ENCODE measurements around the gene C9orf152. TPM values are rescaled to one million over a fixed set of nuclear protein-coding genes. Genes with fewer than 3 reads are reported as not detected.
"Not testable (repeated sequence)": the region's sequence is repeated elsewhere in the genome, so short reads cannot be mapped to it uniquely, and the experiment has no call there.

Gene C9orf152
- not detected for total RNA-seq
- polyA plus RNA-seq, result not detected
- 0 reads per million in 6 experiments for total RNA-seq

GRCh38 chr9:110208031-110208430 is at the start of gene C9orf152:
Gene C9orf152, minus strand, starts transcription at chr9:110208159. Its CDS starts 580 bp downstream, at chr9:110207579.
- peaks cover 0 to 5% (median 0%) of the 10 kb centered on the region in 9 donors for H3K9me3 Mint-ChIP-seq
- no peak within 1 kb of the TSS for H3K4me3 Mint-ChIP-seq
- no peak within 1 kb of the TSS for H3K27ac Mint-ChIP-seq
- peaks cover 2 to 16% (median 9%) of the 10 kb centered on the region in 5 donors for H3K27me3 Mint-ChIP-seq
- peaks cover 0 to 1% (median 0%) of the 10 kb centered on the region in 4 donors for H3K4me1 Mint-ChIP-seq
- no peak for DNase-seq
- H3K36me3 Mint-ChIP-seq, result peaks cover 0 to 13% (median 3%) of the 10 kb centered on the region in 3 donors
- POLR2A ChIA-PET, result no interaction called here
- no peak for ATAC-seq

GRCh38 chr9:110257097-110257841 is 49.3 kb upstream of the C9orf152 start:
- H3K4me1 Mint-ChIP-seq, result peaks cover 20 to 35% (median 31%) of the 10 kb centered on the region in 4 donors
- peaks cover 0 to 3% (median 0%) of the 10 kb centered on the region in 5 donors for H3K27me3 Mint-ChIP-seq
- DNase-seq (peak in 1 of 10 donors; percentile 2), ATAC-seq (no peak)
- H3K4me3 Mint-ChIP-seq, result peak overlapping the region; percentile 84 to 99 (median 94)
- H3K9me3 Mint-ChIP-seq, result no peaks in the 10 kb centered on the region
- POLR2A ChIA-PET, result no interaction called here
- H3K36me3 Mint-ChIP-seq, result no peaks in the 10 kb centered on the region
- peak overlapping the region; percentile 66 to 94 (median 90) for H3K27ac Mint-ChIP-seq

DNA sequence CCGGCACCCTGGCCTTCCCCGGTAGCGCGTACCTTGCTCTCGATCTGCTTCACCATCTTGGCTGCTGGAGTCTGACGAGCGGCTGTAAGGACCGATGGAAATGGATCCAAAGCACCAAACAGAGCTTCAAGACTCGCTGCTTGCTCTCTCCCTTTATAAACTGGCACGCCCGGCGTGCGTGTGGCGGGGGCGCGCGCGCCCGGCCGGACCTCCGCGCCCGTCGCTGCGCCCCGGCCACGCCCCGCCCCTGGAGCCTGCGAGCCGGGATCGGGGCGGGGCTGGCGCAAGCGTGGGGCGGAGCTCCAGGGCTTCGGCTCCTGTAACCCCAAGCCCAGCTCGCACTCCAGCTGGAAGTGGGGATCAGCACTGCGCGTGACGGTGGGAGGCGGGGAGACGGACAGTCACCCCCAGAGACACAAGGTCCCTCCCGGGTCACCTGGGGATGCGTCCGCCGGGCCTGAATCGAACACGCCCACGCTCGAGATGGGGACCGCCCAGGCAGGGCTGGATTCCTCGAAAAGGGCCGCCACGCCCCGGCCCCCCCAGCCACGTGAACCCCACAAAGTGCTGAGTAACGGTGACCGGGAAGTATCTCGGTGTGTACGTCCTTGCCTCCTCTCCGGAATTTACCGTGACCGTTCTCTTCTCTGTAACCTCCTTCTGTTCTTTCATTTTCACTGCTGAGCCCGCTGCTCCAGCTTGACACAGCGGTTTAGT is 48.6 kb upstream of the C9orf152 start, which contains the start of gene TXN:
Gene TXN, minus strand, starts transcription at position 128 of the 717 bp plus-strand sequence. Its CDS starts 72 bp downstream, at position 56.
- DNase-seq, result peak; percentile 48 to 82 (median 68)
- peaks cover 20 to 35% (median 32%) of the 10 kb centered on the region in 4 donors for H3K4me1 Mint-ChIP-seq
- no peaks in the 10 kb centered on the region for H3K9me3 Mint-ChIP-seq
- H3K36me3 Mint-ChIP-seq, result no peaks in the 10 kb centered on the region
- POLR2A ChIA-PET, result no interaction called here
- peak within 1 kb of the TSS; percentile 86 to 97 (median 93) for H3K27ac Mint-ChIP-seq
- ATAC-seq, result peak; percentile 72 to 82
- peaks cover 0 to 3% (median 0%) of the 10 kb centered on the region in 5 donors for H3K27me3 Mint-ChIP-seq
- H3K4me3 Mint-ChIP-seq, result peak within 1 kb of the TSS; percentile 84 to 99 (median 96)

DNA sequence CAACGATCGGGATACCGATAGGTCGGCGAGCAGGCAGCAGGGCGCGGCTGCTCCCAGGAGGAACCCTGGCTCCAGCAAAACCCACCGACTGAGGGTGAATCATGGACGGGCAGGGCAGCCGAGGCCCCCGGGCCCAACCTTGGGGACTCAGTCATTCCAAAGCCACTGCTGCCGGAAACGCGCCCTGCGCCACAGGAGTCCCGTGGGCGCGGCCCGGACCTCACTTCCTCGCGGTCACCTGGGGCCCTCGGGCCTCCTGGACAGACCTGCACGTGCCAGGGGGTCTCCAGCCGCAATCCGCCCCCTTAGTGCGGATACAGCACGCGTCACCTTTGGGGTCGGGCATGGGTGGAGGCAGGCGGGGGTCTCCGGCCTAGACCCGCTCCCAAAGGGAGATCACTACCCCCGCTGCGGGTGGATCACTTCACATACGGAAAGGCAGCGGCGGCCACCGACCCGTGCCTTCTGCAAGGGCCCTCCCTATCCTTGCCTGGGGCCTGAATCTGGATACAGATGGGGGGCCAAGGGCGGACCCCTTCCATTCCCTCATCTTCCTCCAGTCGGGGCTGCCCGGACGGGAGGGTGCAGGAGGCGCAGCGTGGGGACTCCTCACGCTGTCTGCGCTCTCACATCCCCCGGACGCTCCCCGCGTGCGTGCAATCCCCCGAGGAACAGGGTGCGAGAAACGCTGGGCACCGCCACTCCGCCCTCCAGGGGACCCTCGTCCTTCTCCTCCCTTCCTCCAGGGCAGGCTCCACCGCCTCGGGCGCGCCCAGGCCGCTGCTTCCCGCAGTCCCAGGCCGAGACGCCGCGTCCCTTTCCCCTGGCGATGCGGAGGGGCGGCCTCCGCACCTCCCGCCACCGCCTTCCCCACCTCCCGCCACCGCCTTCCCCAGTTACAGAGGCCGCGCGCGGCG is 47.8 kb upstream of the C9orf152 start:
- POLR2A ChIA-PET, result no interaction called here
- ATAC-seq (peak; percentile 29), DNase-seq (peak in 6 of 10 donors; percentile 8 to 58 (median 12))
- no peaks in the 10 kb centered on the region for H3K36me3 Mint-ChIP-seq
- peak overlapping the region; percentile 84 to 98 (median 94) for H3K4me3 Mint-ChIP-seq
- peaks cover 20 to 35% (median 32%) of the 10 kb centered on the region in 4 donors for H3K4me1 Mint-ChIP-seq
- H3K9me3 Mint-ChIP-seq, result no peaks in the 10 kb centered on the region
- H3K27ac Mint-ChIP-seq, result peak overlapping the region; percentile 86 to 97 (median 93)
- no peaks in the 10 kb centered on the region for H3K27me3 Mint-ChIP-seq

- Mint-ChIP-seq H3K9me3 (no peaks in the 10 kb centered on the region), H3K4me1 (peaks cover 20 to 35% (median 32%) of the 10 kb centered on the region in 4 donors), H3K36me3 (peaks cover 0 to 6% (median 0%) of the 10 kb centered on the region in 3 donors), H3K27ac (peak overlapping the region; percentile 12 to 89 (median 80)), H3K4me3 (peak overlapping the region; percentile 84 to 98 (median 94)), H3K27me3 (no peaks in the 10 kb centered on the region)
- POLR2A ChIA-PET, result no interaction called here
- DNase-seq (peak in 2 of 10 donors; percentile 10 to 14), ATAC-seq (no peak)
These were observed 47.1 kb upstream of the C9orf152 start for GRCh38 chr9:110255034-110255462.

DNA sequence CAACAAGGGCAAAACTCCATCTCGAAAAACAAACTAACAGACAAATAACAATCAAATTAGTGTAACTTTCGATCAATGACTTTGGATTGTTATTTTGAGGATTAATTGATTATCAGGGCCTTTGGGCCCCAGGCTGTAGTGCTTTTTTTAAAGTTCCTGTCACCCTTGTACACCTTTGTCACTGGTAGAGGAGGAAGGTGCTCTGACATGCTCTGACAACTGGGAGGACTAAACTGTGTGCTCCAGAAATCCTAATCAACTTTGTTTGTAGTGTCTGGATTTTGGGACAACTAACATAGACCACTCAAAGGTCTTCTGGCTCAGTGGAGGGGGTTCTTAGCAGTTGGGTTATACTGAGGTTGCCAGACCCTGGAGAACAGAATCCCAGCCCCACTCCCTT is 46.5 kb upstream of the C9orf152 start:
- no peaks in the 10 kb centered on the region for H3K9me3 Mint-ChIP-seq
- ATAC-seq, result no peak
- POLR2A ChIA-PET, result no interaction called here
- peak overlapping the region; percentile 84 to 98 (median 94) for H3K4me3 Mint-ChIP-seq
- H3K27ac Mint-ChIP-seq, result peak overlapping the region; percentile 64 to 89 (median 80)
- H3K36me3 Mint-ChIP-seq, result peaks cover 0 to 7% (median 3%) of the 10 kb centered on the region in 3 donors
- DNase-seq, result no peak
- H3K4me1 Mint-ChIP-seq, result peaks cover 20 to 35% (median 32%) of the 10 kb centered on the region in 4 donors
- no peaks in the 10 kb centered on the region for H3K27me3 Mint-ChIP-seq

DNA sequence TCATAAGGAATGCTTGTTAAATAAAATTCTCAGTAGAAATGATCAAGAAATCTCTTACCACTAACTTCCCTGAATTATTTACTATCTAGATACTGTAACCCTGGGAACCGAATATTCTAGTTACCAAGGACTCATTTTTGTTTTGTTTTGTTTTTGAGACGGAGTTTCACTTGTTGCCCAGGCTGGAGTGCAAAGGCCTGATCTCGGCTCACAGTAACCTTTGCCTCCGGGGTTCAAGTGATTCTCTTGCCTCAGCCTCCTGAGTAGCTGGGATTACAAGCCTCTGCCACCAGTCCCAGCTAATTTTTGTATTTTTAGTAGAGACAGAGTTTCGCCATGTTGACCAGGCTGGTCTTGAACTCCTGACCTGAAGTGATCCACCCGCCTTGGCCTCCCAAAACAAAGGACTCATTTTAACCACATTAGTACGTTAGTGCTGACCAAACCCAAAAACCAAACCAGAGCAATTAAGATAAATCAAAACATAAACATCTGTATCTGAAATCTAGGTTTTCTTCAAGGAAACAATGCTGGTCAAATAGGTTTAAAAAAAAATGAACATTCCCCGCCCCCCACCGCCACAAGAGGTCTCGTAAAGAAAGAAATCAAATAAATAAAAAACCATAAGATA is 44.7 kb upstream of the C9orf152 start:
- Mint-ChIP-seq H3K27me3 (no peaks in the 10 kb centered on the region), H3K27ac (peak overlapping the region in 5 of 10 donors; percentile 22 to 79 (median 42)), H3K4me1 (peaks cover 20 to 35% (median 32%) of the 10 kb centered on the region in 4 donors), H3K4me3 (no peak overlapping the region), H3K9me3 (no peaks in the 10 kb centered on the region), H3K36me3 (peaks cover 0 to 14% (median 3%) of the 10 kb centered on the region in 3 donors)
- DNase-seq (no peak), ATAC-seq (no peak)
- POLR2A ChIA-PET, result interaction anchor here (0.6 kb wide), 1 partner anchor 38 kb away, joined by 3 read pairs; no protein-coding TSS in a partner anchor

GRCh38 chr9:110251770-110252169 is 43.8 kb upstream of the C9orf152 start:
- H3K4me1 Mint-ChIP-seq, result peaks cover 12 to 27% (median 24%) of the 10 kb centered on the region in 4 donors

GRCh38 chr9:110251212-110251611 is 43.3 kb upstream of the C9orf152 start:
- POLR2A ChIA-PET, result no interaction called here
- Mint-ChIP-seq H3K27ac (peak overlapping the region in 2 of 10 donors; percentile 56 to 63), H3K4me1 (peaks cover 11 to 27% (median 21%) of the 10 kb centered on the region in 4 donors), H3K36me3 (peaks cover 0 to 20% (median 11%) of the 10 kb centered on the region in 3 donors), H3K9me3 (no peaks in the 10 kb centered on the region), H3K27me3 (no peaks in the 10 kb centered on the region), H3K4me3 (no peak overlapping the region)
- no peak for ATAC-seq
- DNase-seq, result no peak

More at GRCh38 chr9:110251770-110252169, 43.8 kb upstream of the C9orf152 start:
- DNase-seq, ATAC-seq, H3K4me3 Mint-ChIP-seq, POLR2A ChIA-PET, H3K27ac Mint-ChIP-seq, H3K9me3 Mint-ChIP-seq, H3K27me3 Mint-ChIP-seq: not testable (repeated sequence)
- H3K36me3 Mint-ChIP-seq, result peaks cover 0 to 14% (median 6%) of the 10 kb centered on the region in 3 donors

GRCh38 chr9:110249603-110250002 is 41.6 kb upstream of the C9orf152 start:
- no peak overlapping the region for H3K27ac Mint-ChIP-seq
- no peaks in the 10 kb centered on the region for H3K27me3 Mint-ChIP-seq
- H3K36me3 Mint-ChIP-seq, result peaks cover 0 to 29% (median 11%) of the 10 kb centered on the region in 3 donors
- DNase-seq (no peak), ATAC-seq (no peak)
- no peaks in the 10 kb centered on the region for H3K9me3 Mint-ChIP-seq
- H3K4me1 Mint-ChIP-seq, result peaks cover 4 to 20% (median 12%) of the 10 kb centered on the region in 4 donors
- POLR2A ChIA-PET, result no interaction called here
- H3K4me3 Mint-ChIP-seq, result no peak overlapping the region

DNA sequence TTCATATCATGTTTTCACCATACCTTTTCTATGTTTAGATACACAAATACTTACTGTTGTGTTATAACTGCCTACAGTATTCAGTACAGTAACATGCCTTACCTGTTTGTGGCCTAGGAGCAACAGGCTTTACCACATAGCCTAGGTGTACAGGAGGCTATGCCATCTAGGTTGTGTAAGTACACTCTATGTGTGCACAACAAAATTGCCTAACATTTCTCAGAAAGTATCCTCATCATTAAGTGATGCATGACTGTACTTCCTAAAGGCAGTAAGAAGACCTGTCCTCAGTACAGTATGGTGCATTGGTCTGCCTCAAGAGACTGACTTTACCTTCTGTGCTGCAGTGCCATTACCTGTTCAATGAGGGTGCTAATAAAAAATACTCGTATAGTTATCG is 40.4 kb upstream of the C9orf152 start:
- no peaks in the 10 kb centered on the region for H3K27me3 Mint-ChIP-seq
- H3K27ac Mint-ChIP-seq, result no peak overlapping the region
- POLR2A ChIA-PET, result no interaction called here
- DNase-seq, result no peak
- no peak for ATAC-seq
- H3K9me3 Mint-ChIP-seq, result no peaks in the 10 kb centered on the region
- peaks cover under 1 to 11% (median 4%) of the 10 kb centered on the region in 4 donors for H3K4me1 Mint-ChIP-seq
- H3K36me3 Mint-ChIP-seq, result peaks cover 0 to 36% (median 16%) of the 10 kb centered on the region in 3 donors
- no peak overlapping the region for H3K4me3 Mint-ChIP-seq
